K562 (cell line): ENCODE data around the gene NACC1. TPM values are rescaled to one million over a fixed set of nuclear protein-coding genes. Genes with fewer than 3 reads are reported as not detected.

ENCODE experiments used
- ATF3 ChIP-seq, 2 experiments: fragments of 450-650 bp in 1 of 2; sonication (generic) in 1 of 2; formaldehyde crosslinking in 1 of 2; IDR thresholded peaks in 1 of 2; conservative IDR thresholded peaks in 1 of 2; 2 replicates each; pipeline versions ENCODE4 v1.6.1 to v1.8.1; 2016 to 2023; ENCODE audit warnings: mild to moderate bottlenecking in 2 of 2, moderate library complexity in 2 of 2, inconsistent platforms in 1 of 2, missing genetic modification reagents in 1 of 2
- ATF6 ChIP-seq: sonication (generic); formaldehyde crosslinking; IDR thresholded peaks from 2 replicates; pipeline ENCODE4 v1.4.0; 2020; ENCODE audit warnings: mild to moderate bottlenecking, missing genetic modification reagents
- BMI1 ChIP-seq: fragments of 150-350 bp; IDR thresholded peaks from 2 replicates; pipeline ENCODE4 v1.6.1; 2014; ENCODE audit warnings: low read length
- CHD1 ChIP-seq: fragments of 200-600 bp; sonication (generic); IDR thresholded peaks from one replicate; pipeline ENCODE4 v1.6.1; 2012; ENCODE audit warnings: mild to moderate bottlenecking, moderate library complexity, low read length, inconsistent platforms
- LEF1 ChIP-seq: fragments of 450-650 bp; IDR thresholded peaks from 2 replicates; pipeline ENCODE4 v1.6.1; 2016; ENCODE audit warnings: mild to moderate bottlenecking
- NONO ChIP-seq, 2 experiments: fragments of 200-400 bp in 1 of 2; fragments of 450-650 bp in 1 of 2; formaldehyde crosslinking in 1 of 2; IDR thresholded peaks; 2 replicates each; pipeline ENCODE4 v1.6.1; 2017; ENCODE audit warnings: low read depth in 2 of 2, mild to moderate bottlenecking in 2 of 2, moderate library complexity in 2 of 2, low read length in 1 of 2
- PURB ChIP-seq: sonication (generic); formaldehyde crosslinking; IDR thresholded peaks from 2 replicates; pipeline ENCODE4 v1.9.0; 2021; ENCODE audit warnings: low read depth, mild to moderate bottlenecking, missing genetic modification reagents
- USF2 ChIP-seq: sonication (generic); formaldehyde crosslinking; IDR thresholded peaks from 2 replicates; pipeline ENCODE4 v1.5.0; 2020; ENCODE audit warnings: missing genetic modification reagents
- ZBTB40 ChIP-seq, 2 experiments: fragments of 450-650 bp in 1 of 2; sonication (generic) in 1 of 2; formaldehyde crosslinking in 1 of 2; IDR thresholded peaks; 2 replicates each; pipeline versions ENCODE4 v1.7.1 to v1.9.0; 2016 to 2022; ENCODE audit warnings: inconsistent platforms in 1 of 2, mild to moderate bottlenecking in 1 of 2, missing genetic modification reagents in 1 of 2
- ZNF511 ChIP-seq: sonication (generic); formaldehyde crosslinking; IDR thresholded peaks from 2 replicates; pipeline ENCODE4 v1.8.0; 2022; ENCODE audit warnings: mild to moderate bottlenecking, missing genetic modification reagents
- ZSCAN32 ChIP-seq: fragments of 450-650 bp; formaldehyde crosslinking; IDR thresholded peaks from 2 replicates; pipeline ENCODE4 v1.4.0; 2020; ENCODE audit warnings: mild to moderate bottlenecking, moderate library complexity
- polyA plus RNA-seq, 8 experiments: library from polyadenylated mRNA; depleted of rRNA in 4 of 8; stranded (reverse) in 5 of 8; unstranded in 3 of 8; fragments of >200 nt; fragmentation: Nextera tagmentation in 2 of 8; fragmentation: Illumina TruSeq in 1 of 8; extraction: Ambion mirVana in 2 of 8; extraction: Trizol in 1 of 8; gene quantifications; 2 replicates each; pipeline versions ENCODE4 v1.2.1 to v1.2.3, GENCODE V29; 2011 to 2014; ENCODE audit warnings: inconsistent platforms in 1 of 8, missing spikeins in 1 of 8
- total RNA-seq, 7 experiments: library from RNA; depleted of rRNA in 6 of 7; stranded (reverse); fragments of >200 nt in 6 of 7; fragmentation: Illumina TruSeq in 2 of 7; extraction: Trizol in 2 of 7; gene quantifications; 2 replicates each; pipeline versions ENCODE4 v1.2.1 to v1.2.3, GENCODE V29; 2011 to 2021; ENCODE audit warnings: low replicate concordance in 1 of 7

Gene NACC1
- total and polyA plus RNA-seq, 9 of the 15 experiments (the other 6 are each of a cell fraction or from before 2014, with no cell fraction given), result 0.04 to 96.6 (median 25.8) TPM

- TF ChIP-seq ZBTB40 (IDR thresholded peaks at IDR 0.05) (peak; percentile 43; the same call in 1 of the 2 replicates), ZBTB40 (CRISPR knock-in tag; IDR thresholded peaks at IDR 0.05) (no peak), NONO (IDR thresholded peaks at IDR 0.05; ENCODE audit: low read depth in 2 of 2, low read length in 1 of 2) (no peak), ATF6 (CRISPR knock-in tag) (no peak; the same call in 1 of the 2 replicates), PURB (no peak), USF2 (CRISPR knock-in tag) (peak; percentile 96), ATF3 (IDR thresholded peaks at IDR 0.05) (peak; percentile 59; the same call in 1 of the 2 replicates), ATF3 (CRISPR knock-in tag; conservative IDR thresholded peaks at IDR 0.05) (no peak), ZNF511 (CRISPR knock-in tag) (no peak), CHD1 (no peak), BMI1 (no peak), ZSCAN32 (CRISPR knock-in tag) (no peak), LEF1 (peak; percentile 54; the same call in 1 of the 2 replicates)
Observed at GRCh38 chr19:13116282-13117175, 1.5 kb upstream of the NACC1 start, which contains the start of gene TRMT1 (continued).
